IMR-90 (cell line): ENCODE measurements around the gene S100A8. TPM values are rescaled to one million over a fixed set of nuclear protein-coding genes. Genes with fewer than 3 reads are reported as not detected.

Experiments used
- ATAC-seq: fragments of 200-7000 bp; cut with Tn5 transposase; 2 replicates; pipeline ENCODE4 v1.9.1; 2020; ENCODE audit warnings: low read depth, mild to moderate bottlenecking, moderate library complexity
- BruUV-seq: library from RNA; stranded (reverse); fragments of 400-500 nt; replicated peaks from 2 replicates; lab custom pipeline; 2021; lab: Mats Ljungman, UMichigan
- CTCF ChIA-PET: fragments of 300-600 bp; formaldehyde crosslinking; extraction: SDS; loops from one replicate; lab custom pipeline; 2021; ENCODE audit warnings: antibody characterized with exemption; lab: Yijun Ruan, JAX
- POLR2A ChIA-PET: fragments of 300-600 bp; sonication (Branson Sonifier 250); formaldehyde crosslinking; loops from one replicate; lab custom pipeline; 2022; ENCODE audit warnings: antibody characterized with exemption; ENCODE audit not compliant: unreplicated experiment; lab: Charles Lee
- DNase-seq: peaks from one replicate; pipeline ENCODE4 v3.0.0; 2013
- H2AFZ ChIP-seq: replicated peaks from 2 replicates; pipeline ENCODE3; 2013; ENCODE audit warnings: low read length, mild to moderate bottlenecking; ENCODE audit not compliant: poor library complexity
- H2AK5ac ChIP-seq: 2 replicates; pipeline ENCODE4 v1.6.1; 2013; ENCODE audit warnings: low read depth, low read length, inconsistent platforms
- H2AK9ac ChIP-seq: replicated peaks from 2 replicates; pipeline ENCODE3; 2013; ENCODE audit warnings: mild to moderate bottlenecking, low read depth, low read length, moderate library complexity; ENCODE audit not compliant: poor library complexity
- H2BK120ac ChIP-seq: 2 replicates; pipeline ENCODE4 v1.6.1; 2013; ENCODE audit warnings: low read depth, low read length, inconsistent platforms
- H2BK15ac ChIP-seq: 3 replicates; pipeline ENCODE4 v1.6.1; 2013; ENCODE audit warnings: low read depth, low read length, inconsistent platforms
- H2BK20ac ChIP-seq: 2 replicates; pipeline ENCODE4 v1.6.1; 2013; ENCODE audit warnings: low read depth, mild to moderate bottlenecking, inconsistent platforms, low read length, moderate library complexity
- H2BK5ac ChIP-seq: 2 replicates; pipeline ENCODE4 v1.6.1; 2013; ENCODE audit warnings: mild to moderate bottlenecking, low read depth, low read length, inconsistent platforms; ENCODE audit not compliant: poor library complexity, severe bottlenecking
- H3K14ac ChIP-seq: replicated peaks from 2 replicates; pipeline ENCODE4 v1.6.1; 2013; ENCODE audit warnings: low read depth, low read length, inconsistent platforms
- H3K18ac ChIP-seq: 2 replicates; pipeline ENCODE4 v1.6.1; 2013; ENCODE audit warnings: low read depth, low read length, control low read depth
- H3K23ac ChIP-seq: 2 replicates; pipeline ENCODE4 v1.6.1; 2013; ENCODE audit warnings: low read depth, low read length, inconsistent platforms
- H3K27ac ChIP-seq: 2 replicates; pipeline ENCODE4 v1.5.1; 2013; ENCODE audit warnings: mild to moderate bottlenecking, control low read depth, low read length; ENCODE audit not compliant: insufficient read depth
- H3K27me3 ChIP-seq: 2 replicates; pipeline ENCODE4 v1.6.1; 2013; ENCODE audit warnings: low read length; ENCODE audit not compliant: control insufficient read depth, insufficient read depth
- H3K36me3 ChIP-seq: 2 replicates; pipeline ENCODE4 v1.6.1; 2013; ENCODE audit warnings: low read length, mixed read lengths; ENCODE audit not compliant: control insufficient read depth, insufficient read depth
- H3K4ac ChIP-seq: 2 replicates; pipeline ENCODE4 v1.6.1; 2013; ENCODE audit warnings: low read depth, low read length, inconsistent platforms
- H3K4me1 ChIP-seq: 2 replicates; pipeline ENCODE4 v1.6.1; 2013; ENCODE audit warnings: low read length, mixed read lengths; ENCODE audit not compliant: control insufficient read depth, insufficient read depth
- H3K4me2 ChIP-seq: 2 replicates; pipeline ENCODE4 v1.6.1; 2013; ENCODE audit warnings: low read depth, mild to moderate bottlenecking, control low read depth, low read length, moderate library complexity
- H3K4me3 ChIP-seq: 2 replicates; pipeline ENCODE4 v1.5.1; 2013; ENCODE audit warnings: low read depth, mild to moderate bottlenecking, control low read depth, low read length, moderate library complexity; ENCODE audit not compliant: insufficient read depth
- H3K56ac ChIP-seq: 2 replicates; pipeline ENCODE4 v1.6.1; 2013; ENCODE audit warnings: low read length, inconsistent platforms; ENCODE audit not compliant: insufficient read depth; ENCODE audit errors: extremely low read depth
- H3K79me1 ChIP-seq, 2 experiments: 2 replicates each; pipeline ENCODE4 v1.6.1; 2013; ENCODE audit warnings: low read length in 2 of 2, inconsistent platforms in 1 of 2, low read depth in 1 of 2
- H3K9ac ChIP-seq: 2 replicates; pipeline ENCODE4 v1.6.1; 2013; ENCODE audit warnings: low read depth, low read length, control low read depth
- H3K9me1 ChIP-seq: 2 replicates; pipeline ENCODE4 v1.6.1; 2013; ENCODE audit warnings: low read length, inconsistent platforms; ENCODE audit not compliant: insufficient read depth
- H3K9me3 ChIP-seq: 2 replicates; pipeline ENCODE4 v1.6.1; 2013; ENCODE audit warnings: low read length; ENCODE audit not compliant: control insufficient read depth, insufficient read depth
- H4K20me1 ChIP-seq: 2 replicates; pipeline ENCODE4 v1.6.1; 2013; ENCODE audit warnings: low read length, inconsistent platforms; ENCODE audit not compliant: insufficient read depth
- H4K5ac ChIP-seq: 2 replicates; pipeline ENCODE4 v1.6.1; 2013; ENCODE audit warnings: mild to moderate bottlenecking, low read depth, low read length, control low read depth
- H4K8ac ChIP-seq, 2 experiments: 2 replicates each; pipeline ENCODE4 v1.6.1; 2013; ENCODE audit warnings: low read depth in 2 of 2, low read length in 2 of 2, control low read depth in 1 of 2, inconsistent platforms in 1 of 2
- H4K91ac ChIP-seq: 2 replicates; pipeline ENCODE4 v1.6.1; 2013; ENCODE audit warnings: low read depth, low read length, inconsistent platforms; ENCODE audit not compliant: insufficient read depth
- BHLHE40 ChIP-seq: fragments of 150-350 bp; IDR thresholded peaks from 2 replicates; pipeline ENCODE4 v1.6.1; 2016; ENCODE audit warnings: mild to moderate bottlenecking, low read depth, low read length
- CEBPB ChIP-seq: IDR thresholded peaks from 2 replicates; pipeline ENCODE4 v1.6.1; 2012; ENCODE audit warnings: low read depth, low read length, improper control_type of control experiment
- CHD1 ChIP-seq: IDR thresholded peaks from 2 replicates; pipeline ENCODE4 v1.6.1; 2012; ENCODE audit warnings: low read depth, low read length, improper control_type of control experiment
- MAFK ChIP-seq: IDR thresholded peaks from 2 replicates; pipeline ENCODE4 v1.6.1; 2012; ENCODE audit warnings: low read depth, low read length, improper control_type of control experiment
- MXI1 ChIP-seq: IDR thresholded peaks from 2 replicates; pipeline ENCODE4 v1.6.1; 2012; ENCODE audit warnings: low read depth, mild to moderate bottlenecking, low read length, moderate library complexity, borderline replicate concordance
- POLR2A ChIP-seq: IDR thresholded peaks from 2 replicates; pipeline ENCODE4 v1.6.1; 2012; ENCODE audit warnings: mild to moderate bottlenecking, low read depth, low read length
- RCOR1 ChIP-seq: IDR thresholded peaks from 2 replicates; pipeline ENCODE4 v1.6.1; 2012; ENCODE audit warnings: mild to moderate bottlenecking, low read length, improper control_type of control experiment; ENCODE audit not compliant: insufficient replicate concordance
- SMC3 ChIP-seq: fragments of 150-350 bp; IDR thresholded peaks from 2 replicates; pipeline ENCODE4 v1.6.1; 2016; ENCODE audit warnings: low read depth, mild to moderate bottlenecking, antibody characterized with exemption, low read length, moderate library complexity
- WGBS, 2 experiments: methylation state at CpG; one replicate each; pipeline versions ENCODE4 v1.1.5 to v1.1.7; 2013; ENCODE audit warnings: missing lambda C conversion rate in 2 of 2; ENCODE audit not compliant: insufficient read length in 1 of 2; ENCODE audit errors: extremely low coverage in 2 of 2; 5-methylcytosine and 5-hydroxymethylcytosine counted together
- dilution Hi-C: fragments of 300-500 bp; cut with HindIII; formaldehyde crosslinking; loops from one replicate; pipeline ENCODE4 v1.14.3; 2018; ENCODE audit warnings: low sequenced_read_pairs; ENCODE audit not compliant: unreplicated experiment
- in situ Hi-C: fragments of 300-500 bp; cut with MboI; formaldehyde crosslinking; loops from 3 replicates; pipeline ENCODE4 v1.14.3; 2019; ENCODE audit warnings: low sequenced_read_pairs, inconsistent platforms, mixed read lengths
- intact Hi-C: fragments of 100-400 bp; cut with micrococcal nuclease; formaldehyde crosslinking; loops from 2 replicates; pipeline ENCODE4 v1.10.0; 2022
- polyA plus RNA-seq, 3 experiments: library from polyadenylated mRNA; depleted of rRNA; stranded (reverse); fragments of >200 nt; gene quantifications; 2 replicates each; pipeline ENCODE4 v1.2.3, GENCODE V29; 2012; ENCODE audit warnings: low replicate concordance in 1 of 3
- total RNA-seq: library from RNA; depleted of rRNA; stranded (reverse); fragments of >200 nt; gene quantifications from 2 replicates; pipeline ENCODE4 v1.2.3, GENCODE V29; 2012
- TF ChIP-seq, protein P1 (sequence below): conservative IDR thresholded peaks from 2 replicates; pipeline ENCODE4 v1.5.1; 2012; ENCODE audit warnings: mild to moderate bottlenecking, low read depth, low read length, improper control_type of control experiment

S100A8 gene
- total and polyA plus RNA-seq, 2 of the 4 experiments (the other 2 are of a cell fraction), result not detected

DNA sequence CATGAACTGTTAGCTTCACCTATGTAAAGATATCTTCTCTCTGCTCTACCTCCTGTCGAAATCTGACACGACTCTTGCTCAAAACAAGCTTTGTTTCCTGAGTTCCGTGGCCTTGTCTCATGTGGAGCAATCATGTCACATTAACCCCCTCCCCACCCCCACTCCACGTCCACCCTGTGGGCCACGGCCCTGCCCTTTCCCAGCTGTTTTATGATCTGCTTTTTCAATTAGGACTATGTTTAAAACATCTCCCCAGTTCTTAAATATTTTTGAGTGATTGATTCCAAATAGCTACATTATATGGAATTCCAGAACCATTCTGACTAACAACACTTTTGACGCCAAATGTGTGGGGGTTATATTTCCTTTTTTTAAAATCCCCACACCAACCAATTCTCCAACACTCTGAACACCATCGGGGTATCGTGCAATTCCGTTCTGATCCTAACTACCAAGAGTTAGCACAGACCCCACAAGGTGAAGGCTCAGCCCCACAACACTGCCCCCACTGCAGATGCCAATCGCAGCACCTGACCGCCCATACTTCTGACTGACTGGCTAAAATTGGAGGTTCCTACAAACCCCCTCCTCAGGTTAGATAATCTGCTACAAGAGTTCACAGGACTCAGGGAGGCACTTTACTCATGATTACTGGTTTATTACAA is 12.7 kb upstream of the S100A8 start:
- CTCF ChIA-PET, result no interaction called here
- dilution Hi-C loops, result no loop called here
- BruUV-seq, result no TSS peak

More for the DNA sequence above, 12.7 kb upstream of the S100A8 start:
- Histone ChIP-seq H2AK9ac (no peak overlapping the region), H4K8ac (no peak overlapping the region), H3K9ac (no peak overlapping the region), H3K36me3 (no peaks in the 10 kb centered on the region), H3K27me3 (peaks cover 4% of the 10 kb centered on the region; the same call in 1 of the 2 replicates), H2BK20ac (no peak overlapping the region), H3K14ac (no peak overlapping the region), H3K56ac (no peak overlapping the region), H3K4ac (no peak overlapping the region), H2BK15ac (no peak overlapping the region), H3K4me2 (no peak overlapping the region), H3K27ac (no peak overlapping the region), H4K91ac (no peak overlapping the region), H2AK5ac (no peak overlapping the region), H3K23ac (no peak overlapping the region), H2BK5ac (no peak overlapping the region), H3K9me1 (no peaks in the 10 kb centered on the region), H4K5ac (no peak overlapping the region), H3K4me1 (no peaks in the 10 kb centered on the region), H3K18ac (no peak overlapping the region), H3K79me1 (no peaks in the 10 kb centered on the region), H2AFZ (no peak overlapping the region), H4K20me1 (no peaks in the 10 kb centered on the region), H3K9me3 (no peaks in the 10 kb centered on the region), H2BK120ac (no peak overlapping the region), H3K4me3 (no peak overlapping the region)
- WGBS, 2 experiments, result 42% methylated on average over 3 of the region's 11 CpGs; no CpG with 5 or more reads in 1 of the 2 experiments
- ATAC-seq (no peak), DNase-seq (no peak)
- intact Hi-C loops (no loop called here), in situ Hi-C loops (no loop called here)
- TF ChIP-seq SMC3 (no peak), RCOR1 (no peak), CHD1 (no peak), CEBPB (no peak), MAFK (no peak), BHLHE40 (no peak), POLR2A (no peak), MXI1 (no peak)
- TF ChIP-seq, protein P1, sequence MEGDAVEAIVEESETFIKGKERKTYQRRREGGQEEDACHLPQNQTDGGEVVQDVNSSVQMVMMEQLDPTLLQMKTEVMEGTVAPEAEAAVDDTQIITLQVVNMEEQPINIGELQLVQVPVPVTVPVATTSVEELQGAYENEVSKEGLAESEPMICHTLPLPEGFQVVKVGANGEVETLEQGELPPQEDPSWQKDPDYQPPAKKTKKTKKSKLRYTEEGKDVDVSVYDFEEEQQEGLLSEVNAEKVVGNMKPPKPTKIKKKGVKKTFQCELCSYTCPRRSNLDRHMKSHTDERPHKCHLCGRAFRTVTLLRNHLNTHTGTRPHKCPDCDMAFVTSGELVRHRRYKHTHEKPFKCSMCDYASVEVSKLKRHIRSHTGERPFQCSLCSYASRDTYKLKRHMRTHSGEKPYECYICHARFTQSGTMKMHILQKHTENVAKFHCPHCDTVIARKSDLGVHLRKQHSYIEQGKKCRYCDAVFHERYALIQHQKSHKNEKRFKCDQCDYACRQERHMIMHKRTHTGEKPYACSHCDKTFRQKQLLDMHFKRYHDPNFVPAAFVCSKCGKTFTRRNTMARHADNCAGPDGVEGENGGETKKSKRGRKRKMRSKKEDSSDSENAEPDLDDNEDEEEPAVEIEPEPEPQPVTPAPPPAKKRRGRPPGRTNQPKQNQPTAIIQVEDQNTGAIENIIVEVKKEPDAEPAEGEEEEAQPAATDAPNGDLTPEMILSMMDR, result no peak
- POLR2A ChIA-PET, result no interaction called here
